Measurements from ENCODE around the gene SLC35B2. TPM values are rescaled to one million over a fixed set of nuclear protein-coding genes. Genes with fewer than 3 reads are reported as not detected.

Gene SLC35B2
- total RNA-seq, 1 experiment from 2014 or later, result 44.6 TPM

DNA sequence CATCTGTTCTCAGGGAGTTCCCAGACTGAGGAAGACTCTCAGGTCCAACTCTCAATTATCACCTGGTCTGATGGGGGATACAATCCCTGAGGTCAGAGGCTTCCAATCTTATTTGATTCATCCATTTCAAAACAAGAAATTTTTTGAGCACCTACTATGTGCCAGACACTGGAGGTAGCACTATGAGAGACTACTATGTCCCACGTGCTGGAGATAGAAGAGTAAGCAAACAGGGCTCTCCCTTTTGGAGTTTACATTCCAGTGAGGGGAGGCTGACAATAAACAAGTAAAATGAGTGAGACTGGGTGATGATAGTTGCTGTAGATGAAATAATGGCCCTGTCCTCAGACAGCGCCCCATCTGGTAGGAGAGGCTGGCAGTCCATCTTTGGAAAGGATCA is 29.4 kb upstream of the SLC35B2 start:
- TF ChIP-seq, protein P1, sequence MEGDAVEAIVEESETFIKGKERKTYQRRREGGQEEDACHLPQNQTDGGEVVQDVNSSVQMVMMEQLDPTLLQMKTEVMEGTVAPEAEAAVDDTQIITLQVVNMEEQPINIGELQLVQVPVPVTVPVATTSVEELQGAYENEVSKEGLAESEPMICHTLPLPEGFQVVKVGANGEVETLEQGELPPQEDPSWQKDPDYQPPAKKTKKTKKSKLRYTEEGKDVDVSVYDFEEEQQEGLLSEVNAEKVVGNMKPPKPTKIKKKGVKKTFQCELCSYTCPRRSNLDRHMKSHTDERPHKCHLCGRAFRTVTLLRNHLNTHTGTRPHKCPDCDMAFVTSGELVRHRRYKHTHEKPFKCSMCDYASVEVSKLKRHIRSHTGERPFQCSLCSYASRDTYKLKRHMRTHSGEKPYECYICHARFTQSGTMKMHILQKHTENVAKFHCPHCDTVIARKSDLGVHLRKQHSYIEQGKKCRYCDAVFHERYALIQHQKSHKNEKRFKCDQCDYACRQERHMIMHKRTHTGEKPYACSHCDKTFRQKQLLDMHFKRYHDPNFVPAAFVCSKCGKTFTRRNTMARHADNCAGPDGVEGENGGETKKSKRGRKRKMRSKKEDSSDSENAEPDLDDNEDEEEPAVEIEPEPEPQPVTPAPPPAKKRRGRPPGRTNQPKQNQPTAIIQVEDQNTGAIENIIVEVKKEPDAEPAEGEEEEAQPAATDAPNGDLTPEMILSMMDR (IDR thresholded peaks at IDR 0.05; ENCODE audit: insufficient read depth in 1 of 2, low read depth in 1 of 2, low read length in 1 of 2, severe bottlenecking in 1 of 2, unreplicated experiment in 1 of 2), result no peak
- POLR2A ChIA-PET, result no interaction called here

DNA sequence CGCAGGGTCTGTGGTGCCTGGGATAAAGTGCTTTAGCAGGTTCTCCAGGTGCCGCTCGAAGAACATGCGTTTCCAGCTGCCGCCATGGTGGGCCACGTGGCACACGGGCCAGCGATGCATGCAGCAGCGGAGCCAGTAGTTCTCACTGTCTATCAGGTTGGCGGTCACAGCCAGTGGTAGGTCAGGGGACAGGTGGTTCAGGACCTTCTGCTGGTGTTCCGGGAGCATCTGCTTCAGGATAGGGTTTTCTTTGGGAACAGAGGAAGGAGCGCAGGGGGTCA is 28.9 kb upstream of the SLC35B2 start:
- intact Hi-C loops (cut with micrococcal nuclease; ENCODE audit: unreplicated experiment), result no loop called here
- DNase-seq, result no peak
- H3K27me3 ChIP-seq (replicated peaks; ENCODE audit: control insufficient read depth, insufficient read depth, low read length), result 0 out of 2 replicates have a peak, but pooled peaks cover 1% of the 10 kb centered on the region
- no TSS peak for BruUV-seq (replicated peaks)
- H3K4me1 Mint-ChIP-seq (ENCODE audit: low read depth, unreplicated experiment), result no peaks in the 10 kb centered on the region
- no peaks in the 10 kb centered on the region for H3K9me3 Mint-ChIP-seq (ENCODE audit: unreplicated experiment)
- H3K36me3 Mint-ChIP-seq (ENCODE audit: insufficient read depth, unreplicated experiment), result no peaks in the 10 kb centered on the region
- no peaks in the 10 kb centered on the region for H3K9me3 ChIP-seq
- CTCF ChIA-PET, result no interaction called here
- TF ChIP-seq, protein P1 (IDR thresholded peaks at IDR 0.05; ENCODE audit: insufficient read depth in 1 of 2, low read depth in 1 of 2, low read length in 1 of 2, severe bottlenecking in 1 of 2, unreplicated experiment in 1 of 2), result no peak
- POLR2A ChIA-PET, result no interaction called here
- H3K4me1 ChIP-seq, result no peaks in the 10 kb centered on the region
- H3K4me3 ChIP-seq (ENCODE audit: low read depth, low read length), result no peak overlapping the region
- H3K4me3 Mint-ChIP-seq (ENCODE audit: unreplicated experiment), result no peak overlapping the region
- H3K27me3 Mint-ChIP-seq (ENCODE audit: insufficient read depth, unreplicated experiment), result peaks cover 40% of the 10 kb centered on the region
- H3K27ac Mint-ChIP-seq (ENCODE audit: unreplicated experiment), result no peak overlapping the region
- no peaks in the 10 kb centered on the region for H3K36me3 ChIP-seq (ENCODE audit: control insufficient read depth, insufficient read depth, low read length)

More for the DNA sequence above, 29.4 kb upstream of the SLC35B2 start:
- Mint-ChIP-seq H3K9me3 (ENCODE audit: unreplicated experiment) (no peaks in the 10 kb centered on the region), H3K36me3 (ENCODE audit: insufficient read depth, unreplicated experiment) (no peaks in the 10 kb centered on the region), H3K4me3 (ENCODE audit: unreplicated experiment) (no peak overlapping the region), H3K27me3 (ENCODE audit: insufficient read depth, unreplicated experiment) (peaks cover 44% of the 10 kb centered on the region), H3K4me1 (ENCODE audit: low read depth, unreplicated experiment) (no peaks in the 10 kb centered on the region), H3K27ac (ENCODE audit: unreplicated experiment) (no peak overlapping the region)
- Histone ChIP-seq H3K27me3 (replicated peaks; ENCODE audit: control insufficient read depth, insufficient read depth, low read length) (0 out of 2 replicates have a peak, but pooled peaks cover 1% of the 10 kb centered on the region), H3K4me1 (no peaks in the 10 kb centered on the region), H3K9me3 (no peaks in the 10 kb centered on the region), H3K4me3 (ENCODE audit: low read depth, low read length) (no peak overlapping the region), H3K36me3 (ENCODE audit: control insufficient read depth, insufficient read depth, low read length) (no peaks in the 10 kb centered on the region)
- BruUV-seq (replicated peaks), result no TSS peak
- intact Hi-C loops (cut with micrococcal nuclease; ENCODE audit: unreplicated experiment), result no loop called here
- no peak for DNase-seq
- CTCF ChIA-PET, result no interaction called here

DNA sequence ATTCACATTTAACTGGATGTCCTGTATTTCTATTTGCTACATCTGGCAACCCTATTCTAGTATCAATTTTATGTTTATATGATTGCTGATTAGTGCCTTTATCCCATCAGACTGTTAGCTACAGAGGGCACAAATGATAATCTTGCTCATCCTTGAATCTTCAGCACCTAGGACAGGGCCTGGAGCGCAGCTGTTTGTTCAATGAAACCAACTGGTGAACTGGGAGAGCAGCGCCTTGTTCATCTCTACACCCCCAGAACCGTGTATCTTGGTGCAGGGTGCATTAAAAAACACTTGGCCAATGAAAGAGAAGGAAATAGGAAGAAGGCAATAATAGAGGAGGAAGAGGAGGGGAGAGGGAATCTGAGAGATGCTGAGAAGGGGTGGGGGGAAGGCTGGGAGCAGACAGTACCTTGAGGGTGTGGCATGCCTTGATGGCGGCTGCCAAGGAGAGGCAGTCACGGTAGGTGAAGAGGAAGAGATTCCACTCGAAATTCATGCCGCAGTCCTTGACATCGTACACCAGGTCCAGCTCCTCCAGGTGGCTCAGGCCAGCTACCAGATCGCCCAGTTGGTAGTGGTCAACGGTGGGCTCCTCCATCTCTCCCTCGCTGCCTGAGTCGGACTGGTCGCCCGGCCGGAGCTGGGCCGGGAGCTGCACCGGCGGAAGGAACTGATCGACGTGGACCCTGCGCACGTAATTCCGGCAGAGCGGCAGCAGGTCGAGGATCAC is 28.4 kb upstream of the SLC35B2 start:
- H3K27me3 ChIP-seq (replicated peaks; ENCODE audit: control insufficient read depth, insufficient read depth, low read length), result 0 out of 2 replicates have a peak, but pooled peaks cover 1% of the 10 kb centered on the region
- Mint-ChIP-seq H3K9me3 (ENCODE audit: unreplicated experiment) (no peaks in the 10 kb centered on the region), H3K4me1 (ENCODE audit: low read depth, unreplicated experiment) (no peaks in the 10 kb centered on the region), H3K36me3 (ENCODE audit: insufficient read depth, unreplicated experiment) (no peaks in the 10 kb centered on the region), H3K27ac (ENCODE audit: unreplicated experiment) (no peak overlapping the region), H3K27me3 (ENCODE audit: insufficient read depth, unreplicated experiment) (peaks cover 43% of the 10 kb centered on the region), H3K4me3 (ENCODE audit: unreplicated experiment) (no peak overlapping the region)
- ChIA-PET CTCF (interaction anchor here (0.7 kb wide), 1 partner anchor 1357 kb away, joined by 7 read pairs; no protein-coding TSS in a partner anchor), POLR2A (no interaction called here)
- intact Hi-C loops (cut with micrococcal nuclease; ENCODE audit: unreplicated experiment), result no loop called here
- peak in 1 of 2 experiments; percentile 39 for DNase-seq
- no peaks in the 10 kb centered on the region for H3K4me1 ChIP-seq
- no peaks in the 10 kb centered on the region for H3K9me3 ChIP-seq
- TF ChIP-seq, protein P1 (IDR thresholded peaks at IDR 0.05; ENCODE audit: insufficient read depth in 1 of 2, low read depth in 1 of 2, low read length in 1 of 2, severe bottlenecking in 1 of 2, unreplicated experiment in 1 of 2), result no peak
- no TSS peak for BruUV-seq (replicated peaks)
- H3K36me3 ChIP-seq (ENCODE audit: control insufficient read depth, insufficient read depth, low read length), result no peaks in the 10 kb centered on the region
- no peak overlapping the region for H3K4me3 ChIP-seq (ENCODE audit: low read depth, low read length)
